H9 (cell line): ENCODE results near the gene DACH1. TPM values are rescaled to one million over a fixed set of nuclear protein-coding genes. Genes with fewer than 3 reads are reported as not detected.

Experiments used
- DNase-seq: peaks from one replicate; pipeline ENCODE4 v3.0.0-alpha.2; 2017
- H2AFZ ChIP-seq: one replicate; pipeline ENCODE4 v1.6.1; 2013; ENCODE audit warnings: mild to moderate bottlenecking, low read length, control low read depth, moderate library complexity
- H2AK5ac ChIP-seq: 2 replicates; pipeline ENCODE4 v1.6.1; 2013; ENCODE audit warnings: low read length, control low read depth, mixed read lengths; ENCODE audit not compliant: insufficient read length
- H2BK120ac ChIP-seq: one replicate; pipeline ENCODE4 v1.6.1; 2013; ENCODE audit warnings: low read depth, mild to moderate bottlenecking, low read length, control low read depth, inconsistent platforms; ENCODE audit not compliant: poor library complexity, severe bottlenecking
- H2BK12ac ChIP-seq: 2 replicates; pipeline ENCODE4 v1.6.1; 2013; ENCODE audit warnings: low read length, control low read depth, mixed read lengths, low read depth; ENCODE audit not compliant: insufficient read length
- H2BK15ac ChIP-seq: 2 replicates; pipeline ENCODE4 v1.6.1; 2013; ENCODE audit warnings: low read depth, low read length, control low read depth
- H2BK20ac ChIP-seq: one replicate; pipeline ENCODE4 v1.6.1; 2013; ENCODE audit warnings: low read depth, mild to moderate bottlenecking, low read length, control low read depth, inconsistent platforms; ENCODE audit not compliant: poor library complexity, severe bottlenecking
- H2BK5ac ChIP-seq: 2 replicates; pipeline ENCODE4 v1.6.1; 2013; ENCODE audit warnings: low read length, control low read depth, mixed read lengths; ENCODE audit not compliant: insufficient read length
- H3K14ac ChIP-seq: 2 replicates; pipeline ENCODE4 v1.6.1; 2013; ENCODE audit warnings: low read length, control low read depth; ENCODE audit not compliant: insufficient read depth
- H3K18ac ChIP-seq: 2 replicates; pipeline ENCODE4 v1.6.1; 2013; ENCODE audit warnings: low read depth, mild to moderate bottlenecking, mixed read lengths, low read length, control low read depth; ENCODE audit not compliant: insufficient read length
- H3K23ac ChIP-seq: 2 replicates; pipeline ENCODE4 v1.6.1; 2013; ENCODE audit warnings: low read length, control low read depth, mixed read lengths, low read depth; ENCODE audit not compliant: insufficient read length
- H3K23me2 ChIP-seq: 2 replicates; pipeline ENCODE4 v1.6.1; 2013; ENCODE audit warnings: low read depth, mild to moderate bottlenecking, mixed read lengths, low read length, control low read depth; ENCODE audit not compliant: insufficient read length, poor library complexity, severe bottlenecking
- H3K27ac ChIP-seq: 2 replicates; pipeline ENCODE4 v1.5.1; 2013; ENCODE audit warnings: low read length, control low read depth, mixed read lengths, low read depth; ENCODE audit not compliant: insufficient read length
- H3K27me3 ChIP-seq: 2 replicates; pipeline ENCODE4 v1.6.1; 2013; ENCODE audit warnings: low read length, control low read depth, inconsistent platforms; ENCODE audit not compliant: insufficient read depth
- H3K4ac ChIP-seq: 2 replicates; pipeline ENCODE4 v1.6.1; 2013; ENCODE audit warnings: low read depth, mild to moderate bottlenecking, control low read depth, inconsistent platforms, low read length, moderate library complexity
- H3K4me1 ChIP-seq: 2 replicates; pipeline ENCODE4 v1.6.1; 2013; ENCODE audit warnings: low read length, control low read depth, inconsistent platforms; ENCODE audit not compliant: insufficient read depth
- H3K4me2 ChIP-seq: 2 replicates; pipeline ENCODE4 v1.6.1; 2013; ENCODE audit warnings: low read length, control low read depth, mixed read lengths; ENCODE audit not compliant: insufficient read length, insufficient read depth
- H3K56ac ChIP-seq: 2 replicates; pipeline ENCODE4 v1.6.1; 2013; ENCODE audit warnings: low read depth, mild to moderate bottlenecking, mixed read lengths, low read length, control low read depth; ENCODE audit not compliant: insufficient read length
- H3K79me1 ChIP-seq: 2 replicates; pipeline ENCODE4 v1.6.1; 2013; ENCODE audit warnings: low read depth, mild to moderate bottlenecking, moderate library complexity, low read length, control low read depth, inconsistent platforms; ENCODE audit not compliant: insufficient read depth, poor library complexity, severe bottlenecking
- H3K79me2 ChIP-seq: 2 replicates; pipeline ENCODE4 v1.6.1; 2013; ENCODE audit warnings: low read length, control low read depth, inconsistent platforms; ENCODE audit not compliant: insufficient read depth
- H3K9ac ChIP-seq: 2 replicates; pipeline ENCODE4 v1.6.1; 2013; ENCODE audit warnings: low read length, control low read depth, mixed read lengths; ENCODE audit not compliant: insufficient read length; ENCODE audit errors: extremely low read depth
- H3K9me3 ChIP-seq: one replicate; pipeline ENCODE4 v1.6.1; 2013; ENCODE audit warnings: low read depth, low read length, inconsistent platforms; ENCODE audit not compliant: control insufficient read depth
- H3T11ph ChIP-seq: one replicate; pipeline ENCODE4 v1.6.1; 2013; ENCODE audit warnings: mild to moderate bottlenecking, low read length, control low read depth, inconsistent platforms
- H4K20me1 ChIP-seq: one replicate; pipeline ENCODE4 v1.6.1; 2013; ENCODE audit not compliant: control insufficient read depth, insufficient read length, insufficient read depth
- H4K5ac ChIP-seq: 2 replicates; pipeline ENCODE4 v1.6.1; 2013; ENCODE audit warnings: low read depth, mild to moderate bottlenecking, mixed read lengths, low read length, control low read depth; ENCODE audit not compliant: insufficient read length
- H4K8ac ChIP-seq: replicated peaks from 2 replicates; pipeline ENCODE4 v1.6.1; 2013; ENCODE audit warnings: low read length, control low read depth, mixed read lengths, low read depth; ENCODE audit not compliant: insufficient read length
- H4K91ac ChIP-seq: 2 replicates; pipeline ENCODE4 v1.6.1; 2013; ENCODE audit warnings: low read depth, mild to moderate bottlenecking, moderate library complexity, mixed read lengths, low read length, control low read depth; ENCODE audit not compliant: insufficient read length
- H3K27ac Mint-ChIP-seq, 3 experiments: 2 replicates in 2 of 3; 3 replicates in 1 of 3; pipeline ENCODE4 v1.8.0; 2020 to 2021; ENCODE audit warnings: mixed read lengths in 3 of 3, mild to moderate bottlenecking in 1 of 3, moderate library complexity in 1 of 3
- H3K27me3 Mint-ChIP-seq: 2 replicates; pipeline ENCODE4 v1.8.0; 2021; ENCODE audit warnings: low read depth, mild to moderate bottlenecking, moderate library complexity, mixed read lengths
- H3K36me3 Mint-ChIP-seq, 3 experiments: 2 replicates in 2 of 3; 3 replicates in 1 of 3; pipeline ENCODE4 v1.8.0; 2020 to 2021; ENCODE audit warnings: low read depth in 3 of 3, mixed read lengths in 3 of 3; ENCODE audit not compliant: insufficient read depth in 1 of 3
- H3K4me1 Mint-ChIP-seq, 2 experiments: 2 replicates each; pipeline ENCODE4 v1.8.0; 2020; ENCODE audit warnings: mixed read lengths in 2 of 2
- H3K4me3 Mint-ChIP-seq, 2 experiments: 2 replicates in 1 of 2; 3 replicates in 1 of 2; pipeline ENCODE4 v1.8.0; 2020 to 2021; ENCODE audit warnings: mild to moderate bottlenecking in 2 of 2, mixed read lengths in 2 of 2, moderate library complexity in 1 of 2
- H3K9me3 Mint-ChIP-seq, 2 experiments: 2 replicates in 1 of 2; 3 replicates in 1 of 2; pipeline ENCODE4 v1.8.0; 2020; ENCODE audit warnings: mild to moderate bottlenecking in 2 of 2, mixed read lengths in 2 of 2, moderate library complexity in 1 of 2
- WGBS: extraction: QIAGEN DNeasy Blood & Tissue Kit; methylation state at CpG from one replicate; pipeline ENCODE4 v1.1.7; 2013; ENCODE audit warnings: missing lambda C conversion rate, low lambda C conversion rate, mixed read lengths; ENCODE audit not compliant: insufficient read length; ENCODE audit errors: extremely low coverage; 5-methylcytosine and 5-hydroxymethylcytosine counted together
- total RNA-seq: library from RNA; stranded (reverse); gene quantifications from 2 replicates; pipeline ENCODE4 v1.2.1, GENCODE V29; 2021
- TF ChIP-seq, protein P1 (sequence below): fragments of 200-600 bp; sonication (generic); conservative IDR thresholded peaks from 3 replicates; pipeline ENCODE4 v1.8.0; 2021; ENCODE audit warnings: antibody characterized with exemption, mild to moderate bottlenecking

DACH1 gene
- total RNA-seq, 1 experiment from 2014 or later, result not detected

DNA sequence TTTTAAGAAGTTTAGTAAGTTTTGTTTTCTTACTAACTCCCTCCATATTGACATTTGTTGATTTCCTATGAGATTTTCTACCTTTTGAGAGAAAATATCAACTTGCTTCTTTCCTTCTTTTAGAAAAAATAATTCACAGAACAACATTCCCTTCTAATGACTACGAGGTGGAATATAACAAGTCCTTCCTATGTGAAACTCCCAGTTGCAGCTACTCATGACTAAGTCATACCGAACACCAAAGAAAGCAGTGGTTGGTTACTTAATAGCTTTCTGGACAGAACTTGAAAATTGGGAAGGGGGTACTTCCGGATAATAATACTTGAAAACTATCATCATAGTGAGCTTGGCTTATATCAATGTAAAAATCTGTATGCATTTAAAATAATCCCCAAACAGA, 144.8 kb downstream of the DACH1 start:
- Histone ChIP-seq H3K9ac (no peak overlapping the region), H3K4me2 (no peak overlapping the region), H3T11ph (no peak overlapping the region), H2AFZ (no peak overlapping the region), H2AK5ac (no peak overlapping the region), H2BK120ac (no peak overlapping the region), H2BK20ac (no peak overlapping the region), H3K23ac (no peak overlapping the region), H3K27me3 (no peaks in the 10 kb centered on the region), H3K23me2 (no peaks in the 10 kb centered on the region), H3K4ac (no peak overlapping the region), H2BK5ac (no peak overlapping the region), H4K91ac (no peak overlapping the region), H3K56ac (no peak overlapping the region), H3K9me3 (no peaks in the 10 kb centered on the region), H3K18ac (no peak overlapping the region), H4K5ac (no peak overlapping the region), H3K27ac (no peak overlapping the region), H2BK15ac (no peak overlapping the region), H3K4me1 (no peaks in the 10 kb centered on the region), H4K8ac (no peak overlapping the region), H3K79me1 (no peaks in the 10 kb centered on the region), H3K14ac (no peak overlapping the region), H4K20me1 (no peaks in the 10 kb centered on the region), H2BK12ac (no peak overlapping the region), H3K79me2 (no peaks in the 10 kb centered on the region)
- Mint-ChIP-seq H3K4me3 (no peak overlapping the region), H3K27ac (no peak overlapping the region), H3K4me1 (peaks cover 11 to 15% of the 10 kb centered on the region in 2 experiments), H3K36me3 (no peaks in the 10 kb centered on the region), H3K9me3 (no peaks in the 10 kb centered on the region), H3K27me3 (no peaks in the 10 kb centered on the region)
- no peak for DNase-seq
- TF ChIP-seq, protein P1, sequence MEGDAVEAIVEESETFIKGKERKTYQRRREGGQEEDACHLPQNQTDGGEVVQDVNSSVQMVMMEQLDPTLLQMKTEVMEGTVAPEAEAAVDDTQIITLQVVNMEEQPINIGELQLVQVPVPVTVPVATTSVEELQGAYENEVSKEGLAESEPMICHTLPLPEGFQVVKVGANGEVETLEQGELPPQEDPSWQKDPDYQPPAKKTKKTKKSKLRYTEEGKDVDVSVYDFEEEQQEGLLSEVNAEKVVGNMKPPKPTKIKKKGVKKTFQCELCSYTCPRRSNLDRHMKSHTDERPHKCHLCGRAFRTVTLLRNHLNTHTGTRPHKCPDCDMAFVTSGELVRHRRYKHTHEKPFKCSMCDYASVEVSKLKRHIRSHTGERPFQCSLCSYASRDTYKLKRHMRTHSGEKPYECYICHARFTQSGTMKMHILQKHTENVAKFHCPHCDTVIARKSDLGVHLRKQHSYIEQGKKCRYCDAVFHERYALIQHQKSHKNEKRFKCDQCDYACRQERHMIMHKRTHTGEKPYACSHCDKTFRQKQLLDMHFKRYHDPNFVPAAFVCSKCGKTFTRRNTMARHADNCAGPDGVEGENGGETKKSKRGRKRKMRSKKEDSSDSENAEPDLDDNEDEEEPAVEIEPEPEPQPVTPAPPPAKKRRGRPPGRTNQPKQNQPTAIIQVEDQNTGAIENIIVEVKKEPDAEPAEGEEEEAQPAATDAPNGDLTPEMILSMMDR, result no peak
- no CpG with 5 or more reads among the region's 3 CpGs for WGBS
